ENCODE measurements around the gene FFAR1.

GRCh38 chr19:35310331-35310730 is 37.4 kb upstream of the FFAR1 start:
- no peak for TF ChIP-seq CTCF (IDR thresholded peaks at IDR 0.05)
- TF ChIP-seq POLR2A (IDR thresholded peaks at IDR 0.05), result no peak

All from uterus (tissue), 2 donors.